ENCODE data around the gene TYMS. TPM values are rescaled to one million over a fixed set of nuclear protein-coding genes. Genes with fewer than 3 reads are reported as not detected.

TYMS gene
- total and polyA plus RNA-seq, 10 of the 15 experiments (the other 5 are each of a cell fraction or from before 2014, with no cell fraction given): 34.8 to 524 (median 219) TPM

DNA sequence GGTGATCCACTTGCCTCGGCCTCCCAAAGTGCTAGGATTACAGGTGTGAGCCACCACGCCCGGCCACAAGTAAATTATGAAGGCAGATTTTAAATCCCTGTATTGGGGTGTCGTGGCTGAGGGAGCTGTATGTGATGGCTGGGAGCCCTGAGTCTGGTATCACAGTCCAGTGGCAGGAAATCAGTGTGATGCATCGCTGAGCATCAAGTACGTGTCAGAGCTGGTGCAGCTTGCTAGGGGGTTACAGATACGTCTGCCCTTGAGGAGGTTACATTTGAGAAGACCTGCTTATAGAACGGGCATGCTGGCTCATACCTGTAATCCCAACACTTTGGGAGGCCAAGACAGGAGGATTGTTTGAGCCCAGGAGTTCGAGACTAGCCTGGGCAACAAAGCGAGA, 50.6 kb downstream of the TYMS start:
- Histone ChIP-seq H3K36me3 (ENCODE audit: control insufficient read depth in 2 of 2, insufficient read depth in 2 of 2, low read length in 1 of 2) (no peaks in the 10 kb centered on the region), H3K27me3 (replicated peaks in 1 of 2; ENCODE audit: control insufficient read depth in 2 of 2, insufficient read depth in 2 of 2, low read length in 1 of 2) (no peaks in the 10 kb centered on the region), H2AFZ (ENCODE audit: control insufficient read depth, low read depth, low read length) (no peak overlapping the region), H3K4me3 (no peak overlapping the region), H4K20me1 (ENCODE audit: control insufficient read depth, insufficient read depth) (no peaks in the 10 kb centered on the region), H3K4me1 (ENCODE audit: control insufficient read depth, insufficient read depth, low read length) (no peaks in the 10 kb centered on the region; the same call in 1 of the 2 replicates), H3K9ac (ENCODE audit: control insufficient read depth, insufficient read depth, low read length) (no peak overlapping the region), H3K9me3 (replicated peaks; ENCODE audit: control insufficient read depth, insufficient read depth, low read length) (no peaks in the 10 kb centered on the region), H3K79me2 (ENCODE audit: control insufficient read depth, insufficient read depth, low read length) (peaks cover 17% of the 10 kb centered on the region), H3K27ac (ENCODE audit: control insufficient read depth, insufficient read depth) (no peak overlapping the region), H3K4me2 (ENCODE audit: control insufficient read depth, insufficient read depth) (no peak overlapping the region)
- intact Hi-C loops (cut with micrococcal nuclease; ENCODE audit: unreplicated experiment): no loop called here
- FAIRE-seq: no peak
- RAD21 ChIA-PET (ENCODE audit: unreplicated experiment): interaction anchor here (0.5 kb wide), 1 partner anchor 73 kb away, joined by 3 read pairs; no protein-coding TSS in a partner anchor
- no TSS peak for BruUV-seq (replicated peaks)
- POLR2A ChIA-PET: no interaction called here
- in situ Hi-C loops (cut with MboI): no loop called here
- no peak for DNase-seq (ENCODE audit: low read depth, low spot score)
- TF ChIP-seq TCF3 (IDR thresholded peaks at IDR 0.05; ENCODE audit: borderline replicate concordance, insufficient read depth, low read depth, low read length): no peak
- TF ChIP-seq, protein P1, sequence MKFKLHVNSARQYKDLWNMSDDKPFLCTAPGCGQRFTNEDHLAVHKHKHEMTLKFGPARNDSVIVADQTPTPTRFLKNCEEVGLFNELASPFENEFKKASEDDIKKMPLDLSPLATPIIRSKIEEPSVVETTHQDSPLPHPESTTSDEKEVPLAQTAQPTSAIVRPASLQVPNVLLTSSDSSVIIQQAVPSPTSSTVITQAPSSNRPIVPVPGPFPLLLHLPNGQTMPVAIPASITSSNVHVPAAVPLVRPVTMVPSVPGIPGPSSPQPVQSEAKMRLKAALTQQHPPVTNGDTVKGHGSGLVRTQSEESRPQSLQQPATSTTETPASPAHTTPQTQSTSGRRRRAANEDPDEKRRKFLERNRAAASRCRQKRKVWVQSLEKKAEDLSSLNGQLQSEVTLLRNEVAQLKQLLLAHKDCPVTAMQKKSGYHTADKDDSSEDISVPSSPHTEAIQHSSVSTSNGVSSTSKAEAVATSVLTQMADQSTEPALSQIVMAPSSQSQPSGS (IDR thresholded peaks at IDR 0.05; ENCODE audit: low read length): no peak
- TF ChIP-seq, protein P2, sequence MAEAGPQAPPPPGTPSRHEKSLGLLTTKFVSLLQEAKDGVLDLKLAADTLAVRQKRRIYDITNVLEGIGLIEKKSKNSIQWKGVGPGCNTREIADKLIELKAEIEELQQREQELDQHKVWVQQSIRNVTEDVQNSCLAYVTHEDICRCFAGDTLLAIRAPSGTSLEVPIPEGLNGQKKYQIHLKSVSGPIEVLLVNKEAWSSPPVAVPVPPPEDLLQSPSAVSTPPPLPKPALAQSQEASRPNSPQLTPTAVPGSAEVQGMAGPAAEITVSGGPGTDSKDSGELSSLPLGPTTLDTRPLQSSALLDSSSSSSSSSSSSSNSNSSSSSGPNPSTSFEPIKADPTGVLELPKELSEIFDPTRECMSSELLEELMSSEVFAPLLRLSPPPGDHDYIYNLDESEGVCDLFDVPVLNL (IDR thresholded peaks at IDR 0.05; ENCODE audit: low read depth, low read length): no peak
- no peak for TF ChIP-seq FOS (IDR thresholded peaks at IDR 0.05; ENCODE audit: borderline replicate concordance, extremely low read depth, insufficient read length)
- no peak for TF ChIP-seq CEBPB (IDR thresholded peaks at IDR 0.05; ENCODE audit: borderline replicate concordance in 1 of 2, low read depth in 2 of 2, low read length in 2 of 2)
- TF ChIP-seq JUND (IDR thresholded peaks at IDR 0.05; ENCODE audit: low read depth, low read length): no peak
- no peak for TF ChIP-seq HDAC2 (IDR thresholded peaks at IDR 0.05)
- TF ChIP-seq TAF1 (IDR thresholded peaks at IDR 0.05; ENCODE audit: borderline replicate concordance, low read depth, low read length): no peak
- TF ChIP-seq JUNB (IDR thresholded peaks at IDR 0.05): no peak
- no peak for TF ChIP-seq RB1 (IDR thresholded peaks at IDR 0.05; ENCODE audit: borderline replicate concordance)
- no peak for TF ChIP-seq MTA2 (IDR thresholded peaks at IDR 0.05; ENCODE audit: low read depth)
- TF ChIP-seq LARP7 (IDR thresholded peaks at IDR 0.05): no peak
- TF ChIP-seq SP1 (IDR thresholded peaks at IDR 0.05; ENCODE audit: low read depth, low read length): no peak
- no peak for TF ChIP-seq NRF1 (conservative IDR thresholded peaks at IDR 0.05; ENCODE audit: low read depth, low read length)
- TF ChIP-seq SUZ12 (IDR thresholded peaks at IDR 0.05; ENCODE audit: unreplicated experiment): no peak
- 79% methylated on average over 9 of the region's 10 CpGs for WGBS (ENCODE audit: insufficient coverage, insufficient replicate concordance, low lambda C conversion rate, missing lambda C conversion rate)
- no peak for ATAC-seq
- SMC1A ChIA-PET (ENCODE audit: uncharacterized antibody, unreplicated experiment): interaction anchor here (1.1 to 2.9 kb wide), 2 partner anchors 50 to 84 kb away, joined by 3 to 13 read pairs; no protein-coding TSS in a partner anchor
- CTCF ChIA-PET: interaction anchor here (0.7 to 1.2 kb wide), 2 partner anchors 84 to 270 kb away, joined by 3 to 6 read pairs; no protein-coding TSS in a partner anchor

Measured in GM12878 (cell line).